NT2/D1 (cell line): ENCODE results near the gene ZNF490.

Experiments
- SUZ12 ChIP-seq: IDR thresholded peaks from 2 replicates; pipeline ENCODE4 v1.6.1; 2011; ENCODE audit not compliant: insufficient read length, insufficient read depth; ENCODE audit errors: extremely low read depth
- YY1 ChIP-seq: IDR thresholded peaks from 2 replicates; pipeline ENCODE4 v1.6.1; 2011; ENCODE audit not compliant: insufficient read length, insufficient read depth
- ZNF274 ChIP-seq: IDR thresholded peaks from 2 replicates; pipeline ENCODE4 v1.6.1; 2011; ENCODE audit warnings: mild to moderate bottlenecking, low read depth, low read length

DNA sequence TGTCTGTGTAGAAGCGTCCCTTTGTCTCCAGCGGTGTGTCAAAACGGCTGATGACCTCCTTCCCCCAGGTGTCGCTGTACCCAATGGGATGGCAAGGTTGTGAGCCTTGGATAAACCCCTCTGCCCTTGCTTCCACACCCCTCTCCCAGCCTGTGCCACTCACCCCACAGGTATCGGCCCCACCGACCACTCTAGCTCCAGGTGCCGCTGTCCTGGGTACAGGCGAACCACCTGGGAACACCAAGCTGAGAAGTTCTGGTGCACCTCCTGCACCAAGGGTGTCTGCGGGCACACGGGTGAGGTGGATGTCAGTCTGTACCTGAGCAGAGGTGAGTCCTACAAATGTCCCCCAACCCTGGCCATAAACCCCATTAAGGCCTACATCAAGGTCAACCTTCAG lies 39.3 kb upstream of the ZNF490 start:
- TF ChIP-seq SUZ12 (no peak), ZNF274 (no peak), YY1 (no peak)
